Activated CD4-positive, CD25-positive, alpha-beta regulatory T cell (primary cell): ENCODE measurements around the gene IGLL5.

ENCODE experiments used
- DNase-seq, 4 experiments: peaks; one replicate each; lab custom pipeline; 2025; lab: John Stamatoyannopoulos, UW

Gene IGLL5

DNA sequence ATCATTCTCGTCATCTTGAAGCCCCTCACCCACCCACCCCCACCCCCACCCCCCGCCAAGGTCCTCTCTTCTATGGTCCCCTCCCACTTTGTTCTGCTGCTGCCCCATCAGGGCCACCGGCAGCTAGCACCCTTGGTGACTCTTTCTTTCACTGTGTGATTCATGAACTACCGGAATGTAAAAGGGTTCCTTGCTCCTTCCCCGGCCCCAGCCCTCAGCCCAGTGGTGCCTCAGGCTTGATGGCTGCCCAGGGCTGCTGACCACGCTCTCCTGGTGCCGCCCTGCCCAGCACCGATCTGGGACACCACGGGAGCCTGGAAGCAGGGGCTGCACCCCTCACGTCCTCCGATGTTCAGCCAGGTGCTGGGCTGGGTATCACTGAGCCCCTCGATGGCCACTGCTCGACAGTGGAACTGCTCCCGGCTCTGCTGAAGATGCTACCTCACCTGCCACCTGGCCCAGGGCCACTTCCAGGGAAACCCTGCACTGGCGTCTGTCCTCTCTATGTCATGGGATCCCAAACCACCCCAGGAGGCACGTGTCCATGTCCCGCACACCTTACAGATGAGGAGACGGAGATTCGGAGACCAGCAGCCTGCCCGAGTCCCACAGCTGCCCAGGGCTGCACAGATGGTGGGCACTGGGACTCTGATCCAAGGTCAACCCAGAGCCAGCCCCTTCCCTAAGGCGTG is 39.7 kb downstream of the IGLL5 start:
- DNase-seq: no peak

DNA sequence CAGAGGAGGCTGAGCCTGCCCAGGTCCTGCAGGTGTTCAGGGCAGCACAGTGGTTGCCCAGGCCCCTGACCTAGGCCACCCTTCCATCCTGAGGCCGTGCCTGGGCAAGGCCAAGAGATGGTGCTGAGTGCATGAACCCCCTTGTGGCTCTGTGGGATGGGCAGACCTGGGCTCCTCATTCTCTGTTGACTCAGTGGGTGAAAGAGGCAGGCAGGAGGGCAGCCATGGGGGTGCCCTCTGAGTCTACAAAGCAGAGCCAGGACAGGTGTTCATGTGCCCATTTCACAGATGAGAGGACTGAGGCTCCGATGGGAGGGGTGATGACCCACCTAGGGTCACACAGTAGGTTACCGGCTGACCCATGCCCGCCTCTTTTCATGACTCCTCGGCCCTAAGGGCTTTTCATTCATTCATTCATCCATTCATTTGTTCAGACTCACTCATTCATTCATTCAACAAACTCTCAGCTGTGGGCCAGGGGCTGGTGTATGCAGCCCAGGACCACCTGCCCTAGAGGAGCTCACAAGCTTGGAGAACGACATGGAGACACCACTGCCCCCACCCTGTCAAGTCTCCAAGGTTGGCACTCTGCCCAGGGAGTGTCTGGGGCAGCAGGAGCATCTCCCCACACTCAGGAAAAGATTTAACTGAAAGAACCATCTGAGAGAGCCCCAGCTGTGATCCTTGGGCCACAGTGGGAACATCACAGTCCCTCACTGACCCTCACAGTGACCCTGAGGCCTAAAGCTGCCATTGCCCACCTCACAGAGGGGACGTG is 40.5 kb downstream of the IGLL5 start:
- no peak for DNase-seq

DNA sequence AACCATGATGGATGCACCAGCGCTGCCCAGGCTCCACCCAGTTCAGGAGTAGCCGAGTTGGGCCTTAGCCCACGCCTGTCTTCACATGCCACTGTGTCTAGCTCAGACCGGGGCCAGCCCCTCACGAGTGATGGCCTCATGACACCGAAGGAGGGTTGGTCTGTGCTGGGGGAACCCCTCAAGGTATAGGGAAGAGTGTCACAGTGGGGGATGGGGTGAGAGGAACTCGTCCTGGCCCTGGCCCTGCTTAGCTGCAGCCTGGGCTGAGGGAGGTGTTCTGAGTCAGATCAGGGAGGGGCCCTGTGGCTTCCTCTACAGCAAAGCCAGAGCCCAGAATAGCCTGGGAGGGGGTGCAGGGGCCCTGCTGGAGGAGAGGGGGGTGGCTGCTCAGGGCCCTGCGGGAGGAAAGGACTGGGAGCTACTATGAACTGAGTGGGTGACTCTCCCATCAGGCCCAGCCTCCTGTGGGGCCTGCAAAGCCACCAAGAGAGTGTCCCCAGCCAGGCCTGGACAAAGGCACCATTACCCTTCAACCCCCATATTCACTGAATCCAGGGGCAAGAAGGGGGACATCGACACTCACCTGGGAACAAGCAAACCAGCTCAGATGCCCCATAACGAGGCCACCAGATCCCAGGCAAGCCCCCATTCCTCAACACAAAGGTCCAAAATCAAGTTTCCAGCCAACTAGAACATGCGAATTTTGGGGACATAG is 41.2 kb downstream of the IGLL5 start:
- peak in 1 of 4 experiments; percentile 24 for DNase-seq

- DNase-seq: no peak
Measured at GRCh38 chr22:22929381-22930221, 42.0 kb downstream of the IGLL5 start.

DNA sequence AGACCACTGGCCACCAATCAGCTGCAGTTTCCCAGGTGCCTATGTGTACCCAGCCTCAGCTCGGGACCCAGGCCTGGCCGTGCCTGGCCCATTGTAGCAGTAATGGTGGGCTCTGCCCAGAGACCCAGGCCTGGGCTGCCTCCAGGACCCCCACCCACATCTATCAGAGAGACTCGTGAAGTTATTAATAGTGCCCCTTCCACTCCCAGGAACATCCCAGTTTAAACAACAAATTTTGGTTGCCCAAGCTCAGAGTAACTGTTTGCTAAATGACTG is 42.5 kb downstream of the IGLL5 start:
- no peak for DNase-seq

DNA sequence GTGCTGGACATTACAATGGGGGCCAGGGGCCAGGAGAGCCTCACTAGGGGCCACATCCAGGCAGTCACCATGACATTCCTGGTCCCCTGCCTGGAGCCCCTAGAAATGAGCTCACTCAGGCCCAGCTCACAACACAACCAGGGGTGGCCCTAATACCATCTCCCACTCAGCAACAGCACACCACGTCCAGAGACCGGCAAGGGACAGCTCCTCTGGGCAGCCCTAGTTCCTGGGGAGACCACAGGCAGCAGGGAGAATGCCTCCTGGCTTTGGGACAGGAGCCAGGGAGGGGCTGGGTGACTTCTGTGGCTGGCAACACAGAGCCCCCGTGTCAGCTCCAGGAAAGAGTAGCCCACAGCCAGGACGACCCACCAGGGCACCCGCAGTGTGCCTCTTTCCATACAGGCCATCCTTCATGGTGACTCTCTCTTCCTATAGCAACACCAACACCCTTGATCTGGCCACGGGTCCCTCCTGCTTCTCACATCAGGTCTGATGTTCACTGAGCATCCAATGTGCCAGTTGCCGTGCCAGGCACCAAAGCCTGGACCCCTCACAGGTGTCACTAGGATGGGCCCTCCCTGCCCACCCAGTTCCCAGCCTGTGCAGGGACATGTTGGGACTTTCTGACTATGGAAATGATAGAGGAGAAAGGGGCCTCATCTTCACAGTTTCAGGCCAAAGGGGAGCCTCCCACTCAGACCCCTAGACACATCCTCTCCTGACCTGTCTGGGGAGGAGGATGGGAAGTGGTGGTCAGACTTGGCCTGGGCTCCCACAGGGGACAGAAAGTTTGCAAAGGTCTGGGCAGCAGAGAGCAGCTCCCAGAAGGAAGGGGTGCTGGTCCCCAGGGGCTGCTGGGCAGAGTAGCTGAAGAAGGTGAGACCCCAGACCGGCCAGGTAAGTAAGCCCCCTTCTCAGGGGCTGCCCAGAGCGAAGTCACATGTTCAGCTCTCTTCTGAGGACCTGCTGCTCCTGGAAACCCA is 43.2 kb downstream of the IGLL5 start:
- DNase-seq: no peak

DNA sequence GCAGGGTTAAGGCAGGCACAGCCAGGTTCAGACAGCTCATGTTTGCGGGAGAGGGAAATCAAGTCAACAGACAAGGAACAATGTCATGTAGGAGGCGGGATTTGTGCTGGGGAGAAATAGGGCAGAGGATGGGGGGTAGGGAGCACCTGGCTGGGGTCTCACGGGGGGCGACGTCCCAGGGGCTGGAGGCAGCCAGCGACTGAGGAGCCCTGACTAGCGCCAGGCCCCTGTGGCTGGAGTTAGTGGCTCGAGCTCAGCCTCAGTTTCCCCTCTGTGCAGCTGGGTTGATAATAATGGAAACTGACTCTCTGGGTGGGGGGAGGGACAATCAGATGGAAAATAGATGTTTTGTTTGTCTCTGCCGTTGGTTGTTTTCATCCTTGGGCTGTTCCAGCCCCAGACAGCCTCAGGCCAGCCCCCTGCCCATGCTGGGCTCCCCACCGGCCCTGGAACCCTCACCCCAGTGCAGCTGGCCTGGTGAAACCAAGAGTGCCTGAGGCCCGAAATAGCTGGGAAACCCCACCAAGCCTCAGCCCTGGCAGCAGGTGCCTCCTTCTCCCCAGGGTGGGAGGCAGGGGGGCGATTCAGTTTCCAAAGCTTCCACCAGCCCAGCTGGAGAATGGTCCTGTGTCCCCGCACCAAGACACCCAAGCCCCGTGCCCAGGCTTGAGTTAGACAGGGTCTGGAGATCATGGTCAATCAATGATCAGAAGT is 44.1 kb downstream of the IGLL5 start:
- no peak for DNase-seq

DNA sequence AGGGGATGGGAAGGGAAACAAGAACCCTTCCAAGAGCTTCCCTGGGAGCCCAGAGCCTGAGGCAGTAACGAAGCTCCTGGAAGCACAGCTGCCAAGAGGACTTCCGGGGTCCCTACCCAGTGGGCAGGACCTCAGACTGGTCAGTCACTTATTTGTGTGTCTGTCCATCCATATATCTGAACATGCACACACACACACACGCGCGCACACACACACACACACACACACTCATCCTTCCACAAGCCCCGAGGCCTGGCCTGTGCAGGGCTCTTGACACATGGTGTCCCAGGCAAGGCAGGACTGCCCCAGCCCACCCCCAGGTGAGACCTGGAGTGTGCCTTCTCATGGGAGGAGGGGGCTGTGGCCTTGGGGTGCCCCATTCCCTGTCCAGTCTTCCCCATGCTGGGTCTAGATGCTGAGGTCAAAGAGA is 44.9 kb downstream of the IGLL5 start:
- no peak for DNase-seq

DNA sequence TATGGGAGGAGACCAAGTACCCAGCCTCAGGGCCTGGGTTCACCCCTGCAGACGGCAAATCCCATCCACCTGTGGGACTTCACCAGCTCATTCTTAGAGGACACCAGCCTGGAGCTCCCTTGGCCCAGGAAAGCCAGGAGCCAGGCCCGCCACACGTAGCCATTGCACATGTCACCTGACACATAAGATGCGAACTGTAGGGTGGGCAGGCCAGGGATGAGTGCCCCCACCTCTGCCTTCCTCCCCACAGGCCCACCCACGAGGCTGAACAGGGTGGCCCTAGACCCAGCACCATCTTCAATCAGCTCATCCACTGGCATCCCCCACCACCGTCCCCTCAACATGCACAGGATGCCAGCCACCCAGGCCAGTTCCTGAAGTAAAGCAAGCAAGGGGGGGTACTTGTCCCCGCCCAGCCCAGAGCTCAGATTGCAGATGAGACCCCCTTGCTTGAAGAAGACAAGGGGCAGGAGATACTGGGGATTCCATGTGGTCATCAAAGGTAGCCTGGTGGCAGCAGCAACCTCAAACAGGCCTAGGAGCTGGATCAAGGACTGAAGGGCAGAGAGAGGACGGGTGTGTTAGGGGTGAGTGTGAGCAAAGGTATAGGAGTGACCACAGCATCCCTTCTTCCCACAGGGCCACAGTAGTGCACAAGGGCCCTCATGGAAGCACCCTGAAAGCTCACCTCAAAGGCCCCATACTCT is 45.6 kb downstream of the IGLL5 start:
- no peak for DNase-seq

DNA sequence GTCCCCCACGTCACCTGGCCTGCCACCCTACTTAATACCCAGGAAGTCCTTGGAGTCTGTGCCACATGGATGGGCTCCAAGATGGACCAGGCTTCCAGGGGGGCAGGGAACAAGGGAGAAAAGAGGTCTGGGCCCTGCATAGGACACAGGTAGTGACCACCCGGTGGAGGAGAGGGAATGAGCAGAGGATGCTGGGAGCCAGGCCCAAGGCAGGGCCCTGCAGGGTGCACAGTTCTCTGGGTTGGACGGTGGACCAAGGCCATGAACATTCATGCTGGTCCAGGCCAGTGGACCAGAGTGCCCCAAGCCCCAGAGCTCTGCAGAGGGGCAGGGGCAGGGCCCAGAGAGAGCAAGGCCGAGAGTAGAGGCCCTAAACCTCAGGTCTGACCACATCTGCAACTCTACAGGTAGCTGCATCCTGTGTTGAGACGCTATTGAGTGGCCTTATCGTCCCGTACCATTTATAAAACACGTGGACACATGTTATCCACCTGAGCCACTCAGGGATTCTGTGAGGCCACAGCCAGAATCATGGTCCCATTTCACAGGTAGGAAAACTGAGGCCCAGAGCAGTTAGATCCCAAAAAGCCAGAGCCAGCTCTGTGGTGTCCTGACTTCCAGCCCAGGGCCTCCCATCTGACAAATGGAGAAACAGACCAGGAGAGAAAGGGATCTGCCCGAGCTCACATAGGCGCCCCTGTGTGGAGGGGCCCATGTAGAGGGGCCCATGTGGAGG is 46.4 kb downstream of the IGLL5 start:
- no peak for DNase-seq

GRCh38 chr22:22934543-22935055 is 47.0 kb downstream of the IGLL5 start:
- no peak for DNase-seq

DNA sequence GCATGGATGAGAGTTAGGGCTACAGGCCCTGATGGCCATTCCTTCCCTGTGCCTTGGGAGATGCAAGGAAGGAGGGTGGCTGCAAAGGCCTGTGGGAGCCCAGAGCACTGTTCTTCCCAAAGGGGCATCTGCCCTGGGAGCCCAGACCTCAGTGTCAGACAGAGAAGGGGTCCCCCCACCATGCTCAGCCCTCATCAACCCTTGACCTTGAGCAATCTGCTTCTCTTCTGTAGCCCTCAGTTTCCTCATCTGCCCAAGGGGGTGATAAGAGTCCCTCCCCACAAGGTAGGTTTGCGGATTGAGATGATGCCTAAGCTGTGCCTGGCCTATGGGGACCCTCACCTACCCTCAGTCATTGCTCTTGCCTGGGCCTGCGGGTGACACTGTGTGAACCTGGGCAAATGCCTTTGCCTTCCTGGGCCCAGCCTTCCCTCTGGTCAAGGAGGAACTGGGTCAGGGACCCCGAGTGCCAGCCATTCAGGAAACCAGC is 47.5 kb downstream of the IGLL5 start:
- DNase-seq: no peak

DNA sequence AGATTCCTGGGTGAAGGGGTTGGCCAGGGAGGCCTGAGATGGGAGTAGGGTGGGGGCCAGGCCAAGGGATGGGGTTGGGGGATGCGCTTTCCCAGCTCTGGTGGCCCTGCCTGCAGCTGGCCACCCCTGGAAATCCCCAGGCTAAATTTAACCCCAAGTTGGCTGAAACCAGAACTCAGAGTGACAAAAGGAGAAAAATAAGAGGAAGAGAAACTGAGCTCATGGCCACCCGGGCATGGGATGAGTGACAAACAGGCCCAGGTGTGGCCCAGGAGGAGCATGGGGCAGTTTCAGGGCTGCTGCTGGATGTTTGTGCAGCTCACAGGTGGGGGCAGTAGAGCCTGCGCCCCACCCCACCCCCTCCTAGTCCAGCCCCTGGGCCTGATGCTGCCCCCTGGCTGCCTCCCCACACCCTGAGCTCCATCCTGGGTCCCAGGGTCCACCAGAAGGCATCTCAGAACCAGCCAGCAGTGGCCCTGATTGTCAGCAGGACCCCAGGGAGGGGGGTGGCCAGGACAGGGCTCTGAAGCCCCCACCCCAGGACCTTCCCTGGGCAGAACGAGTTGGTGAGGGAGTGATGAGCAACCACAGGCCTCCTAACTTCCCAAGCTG is 48.0 kb downstream of the IGLL5 start:
- DNase-seq: no peak

- DNase-seq: no peak
Measured at GRCh38 chr22:22936180-22936914, 48.7 kb downstream of the IGLL5 start.

DNA sequence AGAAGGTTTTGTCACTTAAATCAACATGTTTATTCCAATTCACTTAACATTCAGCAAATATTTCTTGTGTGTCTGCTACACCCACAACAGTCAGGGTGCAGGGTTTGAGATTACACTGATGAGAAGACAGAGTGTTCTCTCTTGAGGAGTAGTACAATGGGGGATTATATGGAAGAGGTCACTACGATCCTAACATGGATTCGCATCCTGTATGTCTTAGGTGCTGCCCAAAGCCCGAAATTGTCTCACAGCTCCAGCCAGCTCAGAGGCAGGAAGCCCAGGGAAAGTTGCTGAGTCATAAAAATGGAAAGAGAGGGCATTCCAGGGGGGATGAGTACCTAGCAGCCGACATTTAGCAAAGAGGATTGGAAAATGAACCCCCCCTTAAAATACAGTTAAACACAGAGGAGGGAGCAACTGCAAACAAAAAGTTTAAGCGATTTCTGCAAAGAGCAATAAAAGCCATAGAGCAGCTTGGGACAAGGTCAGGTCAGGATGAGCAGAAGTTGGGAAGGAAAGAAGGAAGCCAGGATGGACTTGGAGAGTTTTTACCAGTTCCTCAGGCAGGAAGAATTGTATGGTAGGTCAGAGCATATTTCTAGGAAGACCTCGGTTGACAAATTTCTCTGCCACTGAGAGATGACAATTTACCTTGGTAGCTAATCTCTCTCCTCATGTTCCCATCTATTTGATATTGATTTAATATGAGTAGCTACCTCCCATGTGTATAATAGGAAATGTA is 49.5 kb downstream of the IGLL5 start:
- no peak for DNase-seq

- no peak for DNase-seq
Measured at GRCh38 chr22:22937894-22938480, 50.4 kb downstream of the IGLL5 start.
